HUDEP-2 (cell line): ENCODE measurements around the gene CLEC16A.

Source experiments
- DNase-seq, 76 experiments: peaks; one replicate each; lab custom pipeline; 2025; ENCODE audit not compliant: unreplicated experiment in 76 of 76; lab: John Stamatoyannopoulos, UW

Gene CLEC16A

GRCh38 chr16:11032922-11033291 lies 88.5 kb downstream of the CLEC16A start:
- no peak for DNase-seq

- no peak for DNase-seq
These were observed 89.5 kb downstream of the CLEC16A start for GRCh38 chr16:11033629-11034420.

GRCh38 chr16:11034481-11034931 lies 90.1 kb downstream of the CLEC16A start:
- no peak for DNase-seq

GRCh38 chr16:11035096-11035495 lies 90.7 kb downstream of the CLEC16A start:
- no peak for DNase-seq

- no peak for DNase-seq
These were observed 91.7 kb downstream of the CLEC16A start for GRCh38 chr16:11036040-11036439.

GRCh38 chr16:11036868-11037410 lies 92.6 kb downstream of the CLEC16A start:
- no peak for DNase-seq

- no peak for DNase-seq
These were observed 93.9 kb downstream of the CLEC16A start for GRCh38 chr16:11038305-11038704.

GRCh38 chr16:11038777-11039176 lies 94.4 kb downstream of the CLEC16A start:
- DNase-seq, result no peak

- DNase-seq, result no peak
These were observed 95.4 kb downstream of the CLEC16A start for GRCh38 chr16:11039726-11040125.

GRCh38 chr16:11042191-11042590 lies 97.8 kb downstream of the CLEC16A start:
- DNase-seq, result no peak

GRCh38 chr16:11045441-11045840 lies 101.1 kb downstream of the CLEC16A start:
- no peak for DNase-seq

GRCh38 chr16:11045846-11046245 lies 101.5 kb downstream of the CLEC16A start:
- DNase-seq, result no peak

GRCh38 chr16:11046382-11046931 lies 102.1 kb downstream of the CLEC16A start:
- DNase-seq, result no peak

- no peak for DNase-seq
These were observed 102.7 kb downstream of the CLEC16A start for GRCh38 chr16:11047057-11047456.

- no peak for DNase-seq
These were observed 103.8 kb downstream of the CLEC16A start for GRCh38 chr16:11047939-11048800.

GRCh38 chr16:11049396-11050059 lies 105.2 kb downstream of the CLEC16A start:
- DNase-seq, result no peak

GRCh38 chr16:11050536-11050935 lies 106.2 kb downstream of the CLEC16A start:
- DNase-seq, result no peak

GRCh38 chr16:11050944-11051343 lies 106.6 kb downstream of the CLEC16A start:
- no peak for DNase-seq

- no peak for DNase-seq
These were observed 107.1 kb downstream of the CLEC16A start for GRCh38 chr16:11051430-11051829.
